H9 (cell line): ENCODE data around the gene SLC39A1. TPM values are rescaled to one million over a fixed set of nuclear protein-coding genes. Genes with fewer than 3 reads are reported as not detected.

Source experiments
- DNase-seq: peaks from one replicate; pipeline ENCODE4 v3.0.0-alpha.2; 2017
- H2AFZ ChIP-seq: one replicate; pipeline ENCODE4 v1.6.1; 2013; ENCODE audit warnings: mild to moderate bottlenecking, low read length, control low read depth, moderate library complexity
- H2AK5ac ChIP-seq: 2 replicates; pipeline ENCODE4 v1.6.1; 2013; ENCODE audit warnings: low read length, control low read depth, mixed read lengths; ENCODE audit not compliant: insufficient read length
- H2BK120ac ChIP-seq: one replicate; pipeline ENCODE4 v1.6.1; 2013; ENCODE audit warnings: low read depth, mild to moderate bottlenecking, low read length, control low read depth, inconsistent platforms; ENCODE audit not compliant: poor library complexity, severe bottlenecking
- H2BK12ac ChIP-seq: 2 replicates; pipeline ENCODE4 v1.6.1; 2013; ENCODE audit warnings: low read length, control low read depth, mixed read lengths, low read depth; ENCODE audit not compliant: insufficient read length
- H2BK15ac ChIP-seq: 2 replicates; pipeline ENCODE4 v1.6.1; 2013; ENCODE audit warnings: low read depth, low read length, control low read depth
- H2BK20ac ChIP-seq: one replicate; pipeline ENCODE4 v1.6.1; 2013; ENCODE audit warnings: low read depth, mild to moderate bottlenecking, low read length, control low read depth, inconsistent platforms; ENCODE audit not compliant: poor library complexity, severe bottlenecking
- H2BK5ac ChIP-seq: 2 replicates; pipeline ENCODE4 v1.6.1; 2013; ENCODE audit warnings: low read length, control low read depth, mixed read lengths; ENCODE audit not compliant: insufficient read length
- H3K14ac ChIP-seq: 2 replicates; pipeline ENCODE4 v1.6.1; 2013; ENCODE audit warnings: low read length, control low read depth; ENCODE audit not compliant: insufficient read depth
- H3K18ac ChIP-seq: 2 replicates; pipeline ENCODE4 v1.6.1; 2013; ENCODE audit warnings: low read depth, mild to moderate bottlenecking, mixed read lengths, low read length, control low read depth; ENCODE audit not compliant: insufficient read length
- H3K23ac ChIP-seq: 2 replicates; pipeline ENCODE4 v1.6.1; 2013; ENCODE audit warnings: low read length, control low read depth, mixed read lengths, low read depth; ENCODE audit not compliant: insufficient read length
- H3K23me2 ChIP-seq: 2 replicates; pipeline ENCODE4 v1.6.1; 2013; ENCODE audit warnings: low read depth, mild to moderate bottlenecking, mixed read lengths, low read length, control low read depth; ENCODE audit not compliant: insufficient read length, poor library complexity, severe bottlenecking
- H3K27ac ChIP-seq: 2 replicates; pipeline ENCODE4 v1.5.1; 2013; ENCODE audit warnings: low read length, control low read depth, mixed read lengths, low read depth; ENCODE audit not compliant: insufficient read length
- H3K27me3 ChIP-seq: 2 replicates; pipeline ENCODE4 v1.6.1; 2013; ENCODE audit warnings: low read length, control low read depth, inconsistent platforms; ENCODE audit not compliant: insufficient read depth
- H3K4ac ChIP-seq: 2 replicates; pipeline ENCODE4 v1.6.1; 2013; ENCODE audit warnings: low read depth, mild to moderate bottlenecking, control low read depth, inconsistent platforms, low read length, moderate library complexity
- H3K4me1 ChIP-seq: 2 replicates; pipeline ENCODE4 v1.6.1; 2013; ENCODE audit warnings: low read length, control low read depth, inconsistent platforms; ENCODE audit not compliant: insufficient read depth
- H3K4me2 ChIP-seq: 2 replicates; pipeline ENCODE4 v1.6.1; 2013; ENCODE audit warnings: low read length, control low read depth, mixed read lengths; ENCODE audit not compliant: insufficient read length, insufficient read depth
- H3K56ac ChIP-seq: 2 replicates; pipeline ENCODE4 v1.6.1; 2013; ENCODE audit warnings: low read depth, mild to moderate bottlenecking, mixed read lengths, low read length, control low read depth; ENCODE audit not compliant: insufficient read length
- H3K79me1 ChIP-seq: 2 replicates; pipeline ENCODE4 v1.6.1; 2013; ENCODE audit warnings: low read depth, mild to moderate bottlenecking, moderate library complexity, low read length, control low read depth, inconsistent platforms; ENCODE audit not compliant: insufficient read depth, poor library complexity, severe bottlenecking
- H3K79me2 ChIP-seq: 2 replicates; pipeline ENCODE4 v1.6.1; 2013; ENCODE audit warnings: low read length, control low read depth, inconsistent platforms; ENCODE audit not compliant: insufficient read depth
- H3K9ac ChIP-seq: 2 replicates; pipeline ENCODE4 v1.6.1; 2013; ENCODE audit warnings: low read length, control low read depth, mixed read lengths; ENCODE audit not compliant: insufficient read length; ENCODE audit errors: extremely low read depth
- H3K9me3 ChIP-seq: one replicate; pipeline ENCODE4 v1.6.1; 2013; ENCODE audit warnings: low read depth, low read length, inconsistent platforms; ENCODE audit not compliant: control insufficient read depth
- H3T11ph ChIP-seq: one replicate; pipeline ENCODE4 v1.6.1; 2013; ENCODE audit warnings: mild to moderate bottlenecking, low read length, control low read depth, inconsistent platforms
- H4K20me1 ChIP-seq: one replicate; pipeline ENCODE4 v1.6.1; 2013; ENCODE audit not compliant: control insufficient read depth, insufficient read length, insufficient read depth
- H4K5ac ChIP-seq: 2 replicates; pipeline ENCODE4 v1.6.1; 2013; ENCODE audit warnings: low read depth, mild to moderate bottlenecking, mixed read lengths, low read length, control low read depth; ENCODE audit not compliant: insufficient read length
- H4K8ac ChIP-seq: replicated peaks from 2 replicates; pipeline ENCODE4 v1.6.1; 2013; ENCODE audit warnings: low read length, control low read depth, mixed read lengths, low read depth; ENCODE audit not compliant: insufficient read length
- H4K91ac ChIP-seq: 2 replicates; pipeline ENCODE4 v1.6.1; 2013; ENCODE audit warnings: low read depth, mild to moderate bottlenecking, moderate library complexity, mixed read lengths, low read length, control low read depth; ENCODE audit not compliant: insufficient read length
- H3K27ac Mint-ChIP-seq, 3 experiments: 2 replicates in 2 of 3; 3 replicates in 1 of 3; pipeline ENCODE4 v1.8.0; 2020 to 2021; ENCODE audit warnings: mixed read lengths in 3 of 3, mild to moderate bottlenecking in 1 of 3, moderate library complexity in 1 of 3
- H3K27me3 Mint-ChIP-seq: 2 replicates; pipeline ENCODE4 v1.8.0; 2021; ENCODE audit warnings: low read depth, mild to moderate bottlenecking, moderate library complexity, mixed read lengths
- H3K36me3 Mint-ChIP-seq, 3 experiments: 2 replicates in 2 of 3; 3 replicates in 1 of 3; pipeline ENCODE4 v1.8.0; 2020 to 2021; ENCODE audit warnings: low read depth in 3 of 3, mixed read lengths in 3 of 3; ENCODE audit not compliant: insufficient read depth in 1 of 3
- H3K4me1 Mint-ChIP-seq, 2 experiments: 2 replicates each; pipeline ENCODE4 v1.8.0; 2020; ENCODE audit warnings: mixed read lengths in 2 of 2
- H3K4me3 Mint-ChIP-seq, 2 experiments: 2 replicates in 1 of 2; 3 replicates in 1 of 2; pipeline ENCODE4 v1.8.0; 2020 to 2021; ENCODE audit warnings: mild to moderate bottlenecking in 2 of 2, mixed read lengths in 2 of 2, moderate library complexity in 1 of 2
- H3K9me3 Mint-ChIP-seq, 2 experiments: 2 replicates in 1 of 2; 3 replicates in 1 of 2; pipeline ENCODE4 v1.8.0; 2020; ENCODE audit warnings: mild to moderate bottlenecking in 2 of 2, mixed read lengths in 2 of 2, moderate library complexity in 1 of 2
- CTCF ChIP-seq: fragments of 200-600 bp; sonication (generic); conservative IDR thresholded peaks from 3 replicates; pipeline ENCODE4 v1.8.0; 2021; ENCODE audit warnings: antibody characterized with exemption, mild to moderate bottlenecking
- WGBS: extraction: QIAGEN DNeasy Blood & Tissue Kit; methylation state at CpG from one replicate; pipeline ENCODE4 v1.1.7; 2013; ENCODE audit warnings: missing lambda C conversion rate, low lambda C conversion rate, mixed read lengths; ENCODE audit not compliant: insufficient read length; ENCODE audit errors: extremely low coverage; 5-methylcytosine and 5-hydroxymethylcytosine counted together
- total RNA-seq: library from RNA; stranded (reverse); gene quantifications from 2 replicates; pipeline ENCODE4 v1.2.1, GENCODE V29; 2021

Gene SLC39A1
- total RNA-seq, 1 experiment from 2014 or later, result 161 TPM

- H3K4me1 Mint-ChIP-seq, result peaks cover 15% of the 10 kb centered on the region in 2 experiments
- Histone ChIP-seq H3K14ac (no peak overlapping the region), H3K79me2 (peaks cover 28% of the 10 kb centered on the region)
These were observed 9.4 kb downstream of the SLC39A1 start for GRCh38 chr1:153953859-153954365.

More at GRCh38 chr1:153953859-153954365, 9.4 kb downstream of the SLC39A1 start:
- no peak overlapping the region for H4K5ac ChIP-seq
- no peak overlapping the region for H3K27ac ChIP-seq
- no CpG with 5 or more reads among the region's 4 CpGs for WGBS
- H2BK12ac ChIP-seq, result no peak overlapping the region
- no peak overlapping the region for H2AK5ac ChIP-seq
- no peak overlapping the region for H3K9ac ChIP-seq
- H3T11ph ChIP-seq, result no peak overlapping the region
- Mint-ChIP-seq H3K27me3 (no peaks in the 10 kb centered on the region), H3K4me3 (no peak overlapping the region; a peak in 1 of 5 replicates), H3K36me3 (peaks cover 20 to 48% (median 30%) of the 10 kb centered on the region in 3 experiments; a peak in 6 of 7 replicates), H3K9me3 (no peaks in the 10 kb centered on the region), H3K27ac (peak overlapping the region in 2 of 3 experiments; percentile 9 to 50; a peak in 4 of 7 replicates)
- peaks cover 6% of the 10 kb centered on the region for H3K23me2 ChIP-seq
- no peak overlapping the region for H2AFZ ChIP-seq
- no peaks in the 10 kb centered on the region for H3K27me3 ChIP-seq
- H3K18ac ChIP-seq, result no peak overlapping the region
- H4K20me1 ChIP-seq, result peaks cover 2% of the 10 kb centered on the region
- TF ChIP-seq CTCF, result no peak
- no peak overlapping the region for H2BK120ac ChIP-seq
- no peak overlapping the region for H2BK20ac ChIP-seq
- no peaks in the 10 kb centered on the region for H3K4me1 ChIP-seq
- no peak overlapping the region for H2BK15ac ChIP-seq
- no peak overlapping the region for H3K4me2 ChIP-seq
- H3K56ac ChIP-seq, result no peak overlapping the region
- peaks cover 13% of the 10 kb centered on the region for H3K79me1 ChIP-seq
- no peak overlapping the region for H3K4ac ChIP-seq
- H4K91ac ChIP-seq, result no peak overlapping the region
- DNase-seq, result no peak
- H4K8ac ChIP-seq, result no peak overlapping the region
- H2BK5ac ChIP-seq, result no peak overlapping the region
- no peaks in the 10 kb centered on the region for H3K9me3 ChIP-seq
- no peak overlapping the region for H3K23ac ChIP-seq
